Endodermal cell (in vitro differentiated cells): ENCODE data around the gene BACH1. TPM values are rescaled to one million over a fixed set of nuclear protein-coding genes. Genes with fewer than 3 reads are reported as not detected.

Source experiments
- DNase-seq: peaks from one replicate; pipeline ENCODE4 v3.0.0-alpha.2; 2017
- H3K27ac ChIP-seq: 2 replicates; pipeline ENCODE4 v1.5.1; 2013; ENCODE audit warnings: mild to moderate bottlenecking, low read depth, low read length, moderate library complexity
- H3K27me3 ChIP-seq: 2 replicates; pipeline ENCODE4 v1.6.1; 2013; ENCODE audit warnings: mild to moderate bottlenecking, low read length, moderate library complexity; ENCODE audit not compliant: insufficient read depth, control insufficient read depth, poor library complexity, severe bottlenecking
- H3K36me3 ChIP-seq: 2 replicates; pipeline ENCODE4 v1.7.0; 2013; ENCODE audit warnings: mild to moderate bottlenecking, low read length, moderate library complexity; ENCODE audit not compliant: control insufficient read depth, insufficient read depth
- H3K4me1 ChIP-seq: one replicate; pipeline ENCODE4 v1.7.0; 2013; ENCODE audit warnings: low read length; ENCODE audit not compliant: control insufficient read depth, insufficient read depth
- H3K4me3 ChIP-seq: 2 replicates; pipeline ENCODE4 v1.5.1; 2013; ENCODE audit warnings: mild to moderate bottlenecking, low read length, moderate library complexity
- H3K9ac ChIP-seq: 2 replicates; pipeline ENCODE4 v1.6.1; 2013; ENCODE audit warnings: mild to moderate bottlenecking, low read length, moderate library complexity; ENCODE audit not compliant: poor library complexity, severe bottlenecking; ENCODE audit errors: extremely low read depth
- H3K9me3 ChIP-seq: 2 replicates; pipeline ENCODE4 v1.6.1; 2013; ENCODE audit warnings: mild to moderate bottlenecking, low read length, moderate library complexity; ENCODE audit not compliant: control insufficient read depth
- H3K27ac Mint-ChIP-seq: 2 replicates; pipeline ENCODE4 v1.8.0; 2020; ENCODE audit warnings: mixed read lengths
- H3K27me3 Mint-ChIP-seq: 2 replicates; pipeline ENCODE4 v1.8.0; 2021; ENCODE audit warnings: mild to moderate bottlenecking, mixed read lengths; ENCODE audit not compliant: insufficient read depth
- H3K36me3 Mint-ChIP-seq: 2 replicates; pipeline ENCODE4 v1.8.0; 2020; ENCODE audit warnings: low read depth, mixed read lengths
- H3K4me1 Mint-ChIP-seq: 2 replicates; pipeline ENCODE4 v1.8.0; 2020; ENCODE audit warnings: mixed read lengths
- H3K4me3 Mint-ChIP-seq: 2 replicates; pipeline ENCODE4 v1.8.0; 2020; ENCODE audit warnings: mild to moderate bottlenecking, moderate library complexity, mixed read lengths
- H3K9me3 Mint-ChIP-seq: 2 replicates; pipeline ENCODE4 v1.8.0; 2020; ENCODE audit warnings: mild to moderate bottlenecking, mixed read lengths
- CTCF ChIP-seq: fragments of 200-600 bp; sonication (generic); conservative IDR thresholded peaks from 2 replicates; pipeline ENCODE4 v1.5.0; 2021; ENCODE audit warnings: antibody characterized with exemption, mild to moderate bottlenecking
- WGBS, 2 experiments: methylation state at CpG; one replicate each; pipeline versions ENCODE4 v1.1.5 to v1.1.7; 2013; ENCODE audit warnings: missing lambda C conversion rate in 2 of 2, mixed read lengths in 1 of 2; ENCODE audit not compliant: insufficient coverage in 1 of 2, insufficient read length in 1 of 2; 5-methylcytosine and 5-hydroxymethylcytosine counted together
- total RNA-seq, 2 donors: library from RNA; stranded (reverse); fragmentation: NEBNext Ultra II Directional in 1 of 2; extraction: Animal tissue kit (Norgen Biotek cat#: 25700) in 1 of 2; gene quantifications; 2 replicates in 1 of 2; 3 replicates in 1 of 2; pipeline ENCODE4 v1.2.1, GENCODE V29; 2021

BACH1 gene
- total RNA-seq, 2 donors from 2014 or later = 61.3 to 64.9 TPM

GRCh38 chr21:29365661-29366265 is 67.0 kb downstream of the BACH1 start:
- no peak overlapping the region for H3K4me3 Mint-ChIP-seq
- H3K9me3 Mint-ChIP-seq = peaks cover 25% of the 10 kb centered on the region
- Histone ChIP-seq H3K36me3 (peaks cover 39% of the 10 kb centered on the region), H3K27ac (no peak overlapping the region), H3K27me3 (no peaks in the 10 kb centered on the region), H3K4me3 (no peak overlapping the region), H3K9ac (no peak overlapping the region), H3K4me1 (peaks cover 2% of the 10 kb centered on the region), H3K9me3 (peaks cover 42% of the 10 kb centered on the region)
- WGBS, 2 experiments = 87 to 96% methylated on average over 5 to 8 of the region's 8 CpGs
- no peak for TF ChIP-seq CTCF
- peaks cover 67% of the 10 kb centered on the region for H3K36me3 Mint-ChIP-seq
- peaks cover 13% of the 10 kb centered on the region for H3K4me1 Mint-ChIP-seq
- peak; percentile 12 for DNase-seq
- H3K27ac Mint-ChIP-seq = peak overlapping the region; percentile 65
- no peaks in the 10 kb centered on the region for H3K27me3 Mint-ChIP-seq

GRCh38 chr21:29366532-29366931 is 67.8 kb downstream of the BACH1 start:
- Mint-ChIP-seq H3K4me1 (peaks cover 6% of the 10 kb centered on the region), H3K36me3 (peaks cover 64% of the 10 kb centered on the region), H3K27me3 (no peaks in the 10 kb centered on the region), H3K4me3 (no peak overlapping the region), H3K27ac (no peak overlapping the region), H3K9me3 (peaks cover 25% of the 10 kb centered on the region)
- DNase-seq = peak; percentile 1
- H3K4me3 ChIP-seq = peak overlapping the region; percentile 20
- WGBS, 2 experiments = 99 to 100% methylated on average over 3 of the region's 3 CpGs
- H3K36me3 ChIP-seq = peaks cover 39% of the 10 kb centered on the region
- H3K9me3 ChIP-seq = peaks cover 42% of the 10 kb centered on the region
- H3K9ac ChIP-seq = no peak overlapping the region
- peaks cover 2% of the 10 kb centered on the region for H3K4me1 ChIP-seq
- TF ChIP-seq CTCF = no peak
- no peak overlapping the region for H3K27ac ChIP-seq
- no peaks in the 10 kb centered on the region for H3K27me3 ChIP-seq

GRCh38 chr21:29367335-29367734 is 68.6 kb downstream of the BACH1 start:
- Histone ChIP-seq H3K27ac (no peak overlapping the region), H3K4me3 (no peak overlapping the region), H3K9me3 (peaks cover 41% of the 10 kb centered on the region), H3K4me1 (peaks cover 2% of the 10 kb centered on the region), H3K9ac (no peak overlapping the region), H3K27me3 (no peaks in the 10 kb centered on the region), H3K36me3 (peaks cover 36% of the 10 kb centered on the region)
- Mint-ChIP-seq H3K4me3 (no peak overlapping the region), H3K9me3 (peaks cover 25% of the 10 kb centered on the region), H3K36me3 (peaks cover 60% of the 10 kb centered on the region), H3K27ac (no peak overlapping the region), H3K27me3 (no peaks in the 10 kb centered on the region), H3K4me1 (peaks cover 6% of the 10 kb centered on the region)
- TF ChIP-seq CTCF = no peak
- 100% methylated on average over 2 of the region's 2 CpGs; no CpG with 5 or more reads in 1 of the 2 experiments for WGBS, 2 experiments
- DNase-seq = peak; percentile 19
